Measurements from ENCODE around the gene PAXX. TPM values are rescaled to one million over a fixed set of nuclear protein-coding genes. Genes with fewer than 3 reads are reported as not detected.

The PAXX gene
- total RNA-seq, 1 experiment from 2014 or later = 89.0 TPM

- no peak for TF ChIP-seq POLR2A (IDR thresholded peaks at IDR 0.05; ENCODE audit: borderline replicate concordance, extremely low read depth, insufficient read depth, insufficient read length)
Measured at GRCh38 chr9:136973618-136974617, 18.3 kb upstream of the PAXX start (continued).

DNA sequence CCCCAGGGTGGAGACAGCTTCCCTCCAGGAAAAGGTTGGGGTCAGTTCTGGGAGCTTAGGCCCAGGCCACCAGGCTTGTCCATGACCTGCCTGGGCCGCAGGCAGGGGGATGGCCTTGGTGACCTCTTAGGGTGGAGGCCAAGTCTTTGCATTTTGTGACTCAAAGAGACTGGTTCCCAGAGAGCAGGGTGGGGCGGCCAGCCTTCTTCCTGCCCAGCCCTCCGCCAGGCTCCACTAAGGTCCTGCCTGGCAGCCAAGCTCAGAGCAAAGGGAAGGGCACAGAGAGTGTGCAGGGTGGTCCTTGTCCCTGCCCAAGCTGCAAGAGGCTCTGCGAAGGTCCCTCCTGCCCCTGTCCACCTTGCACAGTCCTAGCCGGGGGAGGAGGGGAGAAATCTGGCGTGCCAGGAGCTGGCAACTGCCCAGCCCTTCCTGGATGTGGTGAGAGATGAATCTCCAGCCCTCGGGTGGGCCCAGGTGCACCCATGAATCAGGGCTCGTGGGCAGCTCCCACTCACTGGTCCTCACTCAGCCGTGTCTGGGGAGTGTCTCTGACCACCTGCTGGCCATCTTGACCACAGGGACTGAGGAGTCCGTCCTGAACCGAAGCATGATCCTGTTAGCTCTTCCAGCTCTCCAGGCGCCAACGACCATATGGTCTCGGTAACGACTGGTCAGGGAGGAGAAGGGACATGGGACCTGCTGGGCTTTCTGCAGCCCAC, 17.2 kb upstream of the PAXX start:
- TF ChIP-seq RAD21 (IDR thresholded peaks at IDR 0.05; ENCODE audit: low read depth) (no peak), CBX3 (IDR thresholded peaks at IDR 0.05; ENCODE audit: low read depth) (no peak), CTCF (IDR thresholded peaks at IDR 0.05 in 2 of 3, conservative IDR thresholded peaks at IDR 0.05 in 1 of 3; ENCODE audit: borderline replicate concordance in 1 of 3, insufficient read depth in 1 of 3, low read depth in 2 of 3, low read length in 2 of 3) (no peak), YY1 (IDR thresholded peaks at IDR 0.05; ENCODE audit: extremely low read depth, insufficient replicate concordance, low read depth, low read length) (no peak), SRF (IDR thresholded peaks at IDR 0.05; ENCODE audit: low read depth) (no peak), TCF7L2 (IDR thresholded peaks at IDR 0.05; ENCODE audit: borderline replicate concordance, extremely low read depth, insufficient read depth, insufficient read length) (no peak)
- no peak overlapping the region for H3K9ac ChIP-seq (ENCODE audit: low read length)
- BruUV-seq (replicated peaks) = no TSS peak
- H2AFZ ChIP-seq (ENCODE audit: low read depth, low read length, poor library complexity, severe bottlenecking) = no peak overlapping the region
- no peak overlapping the region; the same call in 1 of the 2 replicates for H3K27ac ChIP-seq (ENCODE audit: low read depth, low read length)
- POLR2A ChIA-PET = no interaction called here
- ATAC-seq (no peak), DNase-seq (ENCODE audit: low read depth, low spot score) (no peak)
- RAD21 ChIA-PET (ENCODE audit: low non-redundant PET in 1 of 2, low total read pairs in 2 of 2, uncharacterized antibody in 2 of 2, unreplicated experiment in 2 of 2) = no interaction called here
- H3K4me1 ChIP-seq (ENCODE audit: control insufficient read depth in 1 of 2, insufficient read depth in 2 of 2, low read length in 2 of 2) = peaks cover 2 to 32% of the 10 kb centered on the region in 2 experiments; a peak in 3 of 4 replicates
- intact Hi-C loops (cut with micrococcal nuclease) = no loop called here
- H3K36me3 ChIP-seq (ENCODE audit: control insufficient read depth in 1 of 2, insufficient read depth in 2 of 2, low read length in 2 of 2) = no peaks in the 10 kb centered on the region
- H3K79me2 ChIP-seq (ENCODE audit: insufficient read depth, low read length) = no peaks in the 10 kb centered on the region
- H3K9me3 ChIP-seq (ENCODE audit: control insufficient read depth in 1 of 2, insufficient read depth in 1 of 2, low read depth in 1 of 2, low read length in 2 of 2) = no peaks in the 10 kb centered on the region
- H3K27me3 ChIP-seq (ENCODE audit: insufficient read depth, low read length) = no peaks in the 10 kb centered on the region
- no peaks in the 10 kb centered on the region for H3K9me2 ChIP-seq (ENCODE audit: insufficient read depth)
- CTCF ChIA-PET = interaction anchor here (1.0 to 2.0 kb wide), 4 partner anchors 9 to 93 kb away, joined by 3 to 8 read pairs (median 6); partner anchors contain the start of gene PAXX
- H3K4me2 ChIP-seq (ENCODE audit: low read length) = peak overlapping the region; percentile 32
- H3K4me3 ChIP-seq (replicated peaks in 1 of 2; ENCODE audit: low read depth in 1 of 2, low read length in 2 of 2) = no peak overlapping the region
- H4K20me1 ChIP-seq (ENCODE audit: insufficient read depth) = no peaks in the 10 kb centered on the region

Measured in HCT116 (cell line).